ENCODE measurements around the gene STK24. TPM values are rescaled to one million over a fixed set of nuclear protein-coding genes. Genes with fewer than 3 reads are reported as not detected.
A peak's percentile ranks its signal among the peaks of the same experiment; 100 is the strongest.

The STK24 gene
- total and polyA plus RNA-seq, 2 of the 4 experiments (the other 2 are of a cell fraction), result 29.2 to 43.4 TPM

DNA sequence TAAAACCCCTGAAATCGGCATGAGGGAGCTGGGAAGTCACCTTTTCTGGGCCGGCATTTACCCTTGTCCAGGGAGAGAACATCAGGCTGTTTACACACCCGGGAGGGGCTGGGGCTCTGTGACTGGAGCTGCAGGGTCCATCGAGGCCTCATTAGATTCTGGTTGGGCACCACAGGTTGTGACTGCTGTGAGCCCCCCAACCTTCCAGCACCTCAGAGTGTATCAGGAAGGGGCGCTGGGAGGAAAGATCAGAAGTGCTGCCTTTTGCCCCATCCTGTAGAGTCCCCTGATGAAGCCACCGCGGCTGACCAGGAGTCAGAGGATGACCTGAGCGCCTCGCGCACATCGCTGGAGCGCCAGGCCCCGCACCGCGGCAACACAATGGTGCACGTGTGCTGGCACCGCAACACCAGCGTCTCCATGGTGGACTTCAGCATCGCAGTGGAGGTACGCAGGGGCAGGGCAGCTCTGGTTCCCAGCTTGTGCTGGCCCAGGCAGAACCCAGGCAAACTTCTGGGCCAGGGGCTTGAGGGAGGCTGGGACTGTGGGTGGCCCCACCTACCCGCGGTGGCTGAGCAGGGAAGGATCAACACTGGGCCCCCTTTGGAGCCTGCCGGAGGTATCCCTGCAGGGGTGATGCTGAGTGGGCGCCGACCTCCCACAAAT is 136.4 kb downstream of the STK24 start:
- Histone ChIP-seq H2AK5ac (ENCODE audit: low read depth, low read length) (no peak overlapping the region), H3K23ac (ENCODE audit: low read depth, low read length) (no peak overlapping the region), H2BK120ac (ENCODE audit: low read depth, low read length) (no peak overlapping the region), H3K79me1 (ENCODE audit: low read depth in 1 of 2, low read length in 2 of 2) (peaks cover 0 to 34% of the 10 kb centered on the region in 2 experiments; a peak in 2 of 4 replicates), H4K91ac (ENCODE audit: insufficient read depth, low read depth, low read length) (no peak overlapping the region), H3K56ac (ENCODE audit: extremely low read depth, insufficient read depth, low read length) (no peak overlapping the region), H3K4me3 (ENCODE audit: insufficient read depth, low read depth, low read length) (no peak overlapping the region), H2AFZ (replicated peaks; ENCODE audit: low read length, poor library complexity) (peak overlapping the region; percentile 32), H3K4me2 (ENCODE audit: low read depth, low read length) (no peak overlapping the region), H2BK20ac (ENCODE audit: low read depth, low read length) (no peak overlapping the region), H2BK5ac (ENCODE audit: low read depth, low read length, poor library complexity, severe bottlenecking) (no peak overlapping the region), H3K9ac (ENCODE audit: low read depth, low read length) (no peak overlapping the region), H3K18ac (ENCODE audit: low read depth, low read length) (no peak overlapping the region), H3K9me1 (ENCODE audit: insufficient read depth, low read length) (peaks cover 11% of the 10 kb centered on the region), H3K14ac (replicated peaks; ENCODE audit: low read depth, low read length) (no peak overlapping the region), H2AK9ac (replicated peaks; ENCODE audit: low read depth, low read length, poor library complexity) (no peak overlapping the region), H3K4ac (ENCODE audit: low read depth, low read length) (no peak overlapping the region), H3K27me3 (ENCODE audit: control insufficient read depth, insufficient read depth, low read length) (no peaks in the 10 kb centered on the region), H4K5ac (ENCODE audit: low read depth, low read length) (no peak overlapping the region), H2BK15ac (ENCODE audit: low read depth, low read length) (no peak overlapping the region), H3K27ac (ENCODE audit: insufficient read depth, low read length) (no peak overlapping the region), H3K9me3 (ENCODE audit: control insufficient read depth, insufficient read depth, low read length) (no peaks in the 10 kb centered on the region), H4K20me1 (ENCODE audit: insufficient read depth, low read length) (peaks cover 17% of the 10 kb centered on the region), H3K36me3 (ENCODE audit: control insufficient read depth, insufficient read depth, low read length) (peaks cover 73% of the 10 kb centered on the region), H3K4me1 (ENCODE audit: control insufficient read depth, insufficient read depth, low read length) (peaks cover 6% of the 10 kb centered on the region), H4K8ac (ENCODE audit: low read depth in 2 of 2, low read length in 2 of 2) (no peak overlapping the region)
- intact Hi-C loops (cut with micrococcal nuclease), result loop anchor here (10.0 kb wide), 1 partner anchor 586 kb away; no protein-coding TSS in a partner anchor
- BruUV-seq (replicated peaks), result no TSS peak
- in situ Hi-C loops (cut with MboI; ENCODE audit: low sequenced_read_pairs), result loop anchor here (10.0 to 25.0 kb wide), 2 partner anchors 586 to 597 kb away; no protein-coding TSS in a partner anchor
- no peak for ATAC-seq (ENCODE audit: low read depth)
- DNase-seq, result no peak
- ChIA-PET POLR2A (ENCODE audit: unreplicated experiment) (no interaction called here), CTCF (no interaction called here)
- 97% methylated on average over 19 of the region's 25 CpGs; no CpG with 5 or more reads in 1 of the 2 experiments for WGBS, 2 experiments (ENCODE audit: extremely low coverage in 2 of 2, insufficient read length in 1 of 2)
- dilution Hi-C loops (cut with HindIII; ENCODE audit: low sequenced_read_pairs, unreplicated experiment), result no loop called here
- no peak for TF ChIP-seq POLR2A (IDR thresholded peaks at IDR 0.05; ENCODE audit: low read depth, low read length)
- TF ChIP-seq NFE2L2 (IDR thresholded peaks at IDR 0.05; ENCODE audit: low read depth, low read length), result no peak
- no peak for TF ChIP-seq RFX5 (IDR thresholded peaks at IDR 0.05; ENCODE audit: low read depth, low read length)
- no peak for TF ChIP-seq MXI1 (IDR thresholded peaks at IDR 0.05; ENCODE audit: borderline replicate concordance, low read depth, low read length)
- TF ChIP-seq CEBPB (IDR thresholded peaks at IDR 0.05; ENCODE audit: low read depth, low read length), result no peak
- TF ChIP-seq, protein P1, sequence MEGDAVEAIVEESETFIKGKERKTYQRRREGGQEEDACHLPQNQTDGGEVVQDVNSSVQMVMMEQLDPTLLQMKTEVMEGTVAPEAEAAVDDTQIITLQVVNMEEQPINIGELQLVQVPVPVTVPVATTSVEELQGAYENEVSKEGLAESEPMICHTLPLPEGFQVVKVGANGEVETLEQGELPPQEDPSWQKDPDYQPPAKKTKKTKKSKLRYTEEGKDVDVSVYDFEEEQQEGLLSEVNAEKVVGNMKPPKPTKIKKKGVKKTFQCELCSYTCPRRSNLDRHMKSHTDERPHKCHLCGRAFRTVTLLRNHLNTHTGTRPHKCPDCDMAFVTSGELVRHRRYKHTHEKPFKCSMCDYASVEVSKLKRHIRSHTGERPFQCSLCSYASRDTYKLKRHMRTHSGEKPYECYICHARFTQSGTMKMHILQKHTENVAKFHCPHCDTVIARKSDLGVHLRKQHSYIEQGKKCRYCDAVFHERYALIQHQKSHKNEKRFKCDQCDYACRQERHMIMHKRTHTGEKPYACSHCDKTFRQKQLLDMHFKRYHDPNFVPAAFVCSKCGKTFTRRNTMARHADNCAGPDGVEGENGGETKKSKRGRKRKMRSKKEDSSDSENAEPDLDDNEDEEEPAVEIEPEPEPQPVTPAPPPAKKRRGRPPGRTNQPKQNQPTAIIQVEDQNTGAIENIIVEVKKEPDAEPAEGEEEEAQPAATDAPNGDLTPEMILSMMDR (conservative IDR thresholded peaks at IDR 0.05; ENCODE audit: low read depth, low read length), result no peak
- no peak for TF ChIP-seq SMC3 (IDR thresholded peaks at IDR 0.05; ENCODE audit: low read depth, low read length)
- no peak for TF ChIP-seq MAZ (IDR thresholded peaks at IDR 0.05; ENCODE audit: borderline replicate concordance, low read depth, low read length)
- TF ChIP-seq, protein P2, sequence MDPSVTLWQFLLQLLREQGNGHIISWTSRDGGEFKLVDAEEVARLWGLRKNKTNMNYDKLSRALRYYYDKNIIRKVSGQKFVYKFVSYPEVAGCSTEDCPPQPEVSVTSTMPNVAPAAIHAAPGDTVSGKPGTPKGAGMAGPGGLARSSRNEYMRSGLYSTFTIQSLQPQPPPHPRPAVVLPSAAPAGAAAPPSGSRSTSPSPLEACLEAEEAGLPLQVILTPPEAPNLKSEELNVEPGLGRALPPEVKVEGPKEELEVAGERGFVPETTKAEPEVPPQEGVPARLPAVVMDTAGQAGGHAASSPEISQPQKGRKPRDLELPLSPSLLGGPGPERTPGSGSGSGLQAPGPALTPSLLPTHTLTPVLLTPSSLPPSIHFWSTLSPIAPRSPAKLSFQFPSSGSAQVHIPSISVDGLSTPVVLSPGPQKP (IDR thresholded peaks at IDR 0.05; ENCODE audit: borderline replicate concordance, low read depth, low read length), result no peak
- no peak for TF ChIP-seq BHLHE40 (IDR thresholded peaks at IDR 0.05; ENCODE audit: low read depth, low read length)
- no peak for TF ChIP-seq RCOR1 (IDR thresholded peaks at IDR 0.05; ENCODE audit: insufficient replicate concordance, low read length)
- TF ChIP-seq CHD1 (IDR thresholded peaks at IDR 0.05; ENCODE audit: low read depth, low read length), result no peak
- no peak for TF ChIP-seq MAFK (IDR thresholded peaks at IDR 0.05; ENCODE audit: low read depth, low read length)
- TF ChIP-seq, protein P3, sequence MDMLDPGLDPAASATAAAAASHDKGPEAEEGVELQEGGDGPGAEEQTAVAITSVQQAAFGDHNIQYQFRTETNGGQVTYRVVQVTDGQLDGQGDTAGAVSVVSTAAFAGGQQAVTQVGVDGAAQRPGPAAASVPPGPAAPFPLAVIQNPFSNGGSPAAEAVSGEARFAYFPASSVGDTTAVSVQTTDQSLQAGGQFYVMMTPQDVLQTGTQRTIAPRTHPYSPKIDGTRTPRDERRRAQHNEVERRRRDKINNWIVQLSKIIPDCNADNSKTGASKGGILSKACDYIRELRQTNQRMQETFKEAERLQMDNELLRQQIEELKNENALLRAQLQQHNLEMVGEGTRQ (IDR thresholded peaks at IDR 0.05; ENCODE audit: low read depth, low read length), result no peak
